ENCODE results near the gene PXK.

GRCh38 chr3:58350627-58351013 lies 17.9 kb downstream of the PXK start:
- TF ChIP-seq CTCF (IDR thresholded peaks at IDR 0.05): no peak
- TF ChIP-seq POLR2A (IDR thresholded peaks at IDR 0.05): no peak
- TF ChIP-seq EP300 (IDR thresholded peaks at IDR 0.05): no peak
